ENCODE measurements around the gene SCML2. TPM values are rescaled to one million over a fixed set of nuclear protein-coding genes. Genes with fewer than 3 reads are reported as not detected.

SCML2 gene
- total RNA-seq: 0.88 and 1.4 TPM in 2 replicates

DNA sequence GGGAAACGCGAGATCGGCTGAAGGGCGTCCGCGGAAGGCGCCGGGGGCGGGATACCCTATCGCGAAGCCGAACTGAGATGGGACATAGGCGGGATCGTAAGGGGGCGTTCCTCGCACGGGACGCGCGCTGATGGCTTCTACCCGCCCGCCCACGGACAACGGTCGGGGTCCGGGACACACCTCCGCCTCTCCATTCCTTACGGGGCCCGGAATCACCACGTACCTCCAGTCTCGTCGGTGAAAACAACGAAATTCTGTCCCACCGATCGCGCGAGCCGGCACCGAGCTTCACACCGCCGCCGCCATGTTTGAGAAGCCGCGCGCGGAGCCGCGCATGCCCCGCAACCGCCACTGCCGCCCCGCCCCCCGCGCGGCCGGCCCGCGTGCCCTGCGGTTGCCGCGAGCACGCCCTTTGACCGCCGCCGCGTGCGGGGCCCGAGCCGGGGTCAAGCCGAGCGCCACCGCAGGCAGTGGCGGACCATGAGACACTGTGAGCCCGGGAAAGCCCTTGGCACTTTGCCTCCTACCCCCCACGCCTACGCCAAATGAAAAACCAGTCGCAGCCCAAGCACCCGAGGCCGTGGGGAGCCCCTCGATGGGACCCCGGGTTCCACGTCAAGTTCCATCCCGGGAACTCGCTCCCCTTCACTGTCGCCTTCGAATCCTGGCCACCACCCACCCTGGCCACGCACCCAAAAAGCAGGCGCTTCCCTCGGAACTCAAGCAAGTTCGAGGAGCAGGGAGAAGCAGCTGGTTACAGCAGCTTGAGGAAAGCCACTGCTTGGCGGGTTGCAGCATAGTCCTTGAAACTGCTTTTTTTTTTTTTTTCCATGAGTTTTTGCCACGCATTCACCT, at the start of gene SCML2:
SCML2 (minus strand) TSS at position 320 of the 855 bp plus-strand sequence. CDS start 20,617 bp downstream, outside the sequence.
- Histone ChIP-seq H3K9me3 (ENCODE audit: low read depth, low read length) (no peaks in the 10 kb centered on the region), H3K79me2 (ENCODE audit: insufficient read depth, low read length) (peaks cover 2% of the 10 kb centered on the region), H3K36me3 (ENCODE audit: insufficient read depth, low read length) (no peaks in the 10 kb centered on the region), H3K4me2 (ENCODE audit: insufficient read depth, low read length) (peak within 1 kb of the TSS; percentile 77), H3K27ac (ENCODE audit: low read depth, low read length) (no peak within 1 kb of the TSS), H3K4me3 (ENCODE audit: insufficient read depth, low read length) (peak within 1 kb of the TSS; percentile 72), H3K4me1 (ENCODE audit: insufficient read depth, low read length) (no peaks in the 10 kb centered on the region), H3K27me3 (ENCODE audit: insufficient read depth, low read length) (no peaks in the 10 kb centered on the region), H2AFZ (ENCODE audit: low read length) (peak within 1 kb of the TSS; percentile 87), H4K20me1 (ENCODE audit: insufficient read depth, low read length) (no peaks in the 10 kb centered on the region)
- DNase-seq (ENCODE audit: insufficient read length, low spot score, missing footprints): peak; percentile 81
- TF ChIP-seq, protein P1, sequence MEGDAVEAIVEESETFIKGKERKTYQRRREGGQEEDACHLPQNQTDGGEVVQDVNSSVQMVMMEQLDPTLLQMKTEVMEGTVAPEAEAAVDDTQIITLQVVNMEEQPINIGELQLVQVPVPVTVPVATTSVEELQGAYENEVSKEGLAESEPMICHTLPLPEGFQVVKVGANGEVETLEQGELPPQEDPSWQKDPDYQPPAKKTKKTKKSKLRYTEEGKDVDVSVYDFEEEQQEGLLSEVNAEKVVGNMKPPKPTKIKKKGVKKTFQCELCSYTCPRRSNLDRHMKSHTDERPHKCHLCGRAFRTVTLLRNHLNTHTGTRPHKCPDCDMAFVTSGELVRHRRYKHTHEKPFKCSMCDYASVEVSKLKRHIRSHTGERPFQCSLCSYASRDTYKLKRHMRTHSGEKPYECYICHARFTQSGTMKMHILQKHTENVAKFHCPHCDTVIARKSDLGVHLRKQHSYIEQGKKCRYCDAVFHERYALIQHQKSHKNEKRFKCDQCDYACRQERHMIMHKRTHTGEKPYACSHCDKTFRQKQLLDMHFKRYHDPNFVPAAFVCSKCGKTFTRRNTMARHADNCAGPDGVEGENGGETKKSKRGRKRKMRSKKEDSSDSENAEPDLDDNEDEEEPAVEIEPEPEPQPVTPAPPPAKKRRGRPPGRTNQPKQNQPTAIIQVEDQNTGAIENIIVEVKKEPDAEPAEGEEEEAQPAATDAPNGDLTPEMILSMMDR (IDR thresholded peaks at IDR 0.05; ENCODE audit: extremely low read depth, low read depth, low read length): no peak

DNA sequence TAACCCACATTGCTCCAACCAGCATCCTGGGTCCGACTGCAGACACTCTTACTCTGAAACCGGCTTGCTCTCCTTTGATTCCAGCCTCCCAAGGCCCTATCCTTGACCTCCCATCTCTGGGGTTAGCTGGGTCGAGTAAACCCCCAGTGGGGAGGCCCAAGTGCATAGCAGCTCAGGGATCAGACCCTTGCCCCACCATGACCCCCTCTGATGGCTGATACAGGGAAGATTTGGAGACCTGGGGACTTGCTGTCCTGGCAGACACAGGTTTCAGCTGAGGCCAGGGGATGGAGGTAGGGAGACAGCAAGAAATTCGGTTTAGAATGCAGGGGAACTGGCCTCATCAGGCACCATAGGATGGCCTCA, 47.3 kb upstream of the SCML2 start:
- H3K9me3 ChIP-seq (ENCODE audit: low read depth, low read length): no peaks in the 10 kb centered on the region
- no peak overlapping the region for H2AFZ ChIP-seq (ENCODE audit: low read length)
- no peaks in the 10 kb centered on the region for H4K20me1 ChIP-seq (ENCODE audit: insufficient read depth, low read length)
- H3K36me3 ChIP-seq (ENCODE audit: insufficient read depth, low read length): no peaks in the 10 kb centered on the region
- no peaks in the 10 kb centered on the region for H3K79me2 ChIP-seq (ENCODE audit: insufficient read depth, low read length)
- TF ChIP-seq, protein P1 (IDR thresholded peaks at IDR 0.05; ENCODE audit: extremely low read depth, low read depth, low read length): no peak
- H3K4me3 ChIP-seq (ENCODE audit: insufficient read depth, low read length): no peak overlapping the region
- H3K4me2 ChIP-seq (ENCODE audit: insufficient read depth, low read length): no peak overlapping the region
- H3K27me3 ChIP-seq (ENCODE audit: insufficient read depth, low read length): no peaks in the 10 kb centered on the region
- H3K4me1 ChIP-seq (ENCODE audit: insufficient read depth, low read length): no peaks in the 10 kb centered on the region
- H3K27ac ChIP-seq (ENCODE audit: low read depth, low read length): no peak overlapping the region
- DNase-seq (ENCODE audit: insufficient read length, low spot score, missing footprints): no peak

DNA sequence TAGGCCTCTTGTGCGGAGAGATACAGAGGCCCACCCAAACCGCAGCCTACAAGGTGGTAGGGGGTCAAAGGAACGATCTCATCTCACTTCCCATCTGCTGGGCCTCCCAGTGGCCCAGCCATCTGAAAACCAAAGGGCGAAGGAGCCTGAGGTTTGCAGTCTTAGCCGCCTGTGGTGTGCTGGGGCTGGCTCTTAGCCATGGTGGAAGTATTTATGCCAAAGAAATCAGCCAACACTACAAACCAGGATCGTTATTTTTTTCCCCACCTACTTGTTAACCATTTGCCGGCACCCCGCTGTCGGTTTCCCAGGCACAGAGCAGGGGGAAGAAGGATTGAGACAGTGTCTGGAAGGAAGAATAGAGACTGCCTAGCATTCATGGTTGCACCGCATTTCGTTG, 40.0 kb upstream of the SCML2 start:
- peak overlapping the region; percentile 13 for H3K4me3 ChIP-seq (ENCODE audit: insufficient read depth, low read length)
- DNase-seq (ENCODE audit: insufficient read length, low spot score, missing footprints): peak; percentile 69
- H3K27ac ChIP-seq (ENCODE audit: low read depth, low read length): no peak overlapping the region
- H2AFZ ChIP-seq (ENCODE audit: low read length): peak overlapping the region; percentile 63
- TF ChIP-seq, protein P1 (IDR thresholded peaks at IDR 0.05; ENCODE audit: extremely low read depth, low read depth, low read length): no peak
- peaks cover 3% of the 10 kb centered on the region for H3K4me1 ChIP-seq (ENCODE audit: insufficient read depth, low read length)
- H3K9me3 ChIP-seq (ENCODE audit: low read depth, low read length): no peaks in the 10 kb centered on the region
- no peaks in the 10 kb centered on the region for H3K79me2 ChIP-seq (ENCODE audit: insufficient read depth, low read length)
- no peaks in the 10 kb centered on the region for H4K20me1 ChIP-seq (ENCODE audit: insufficient read depth, low read length)
- no peaks in the 10 kb centered on the region for H3K36me3 ChIP-seq (ENCODE audit: insufficient read depth, low read length)
- H3K27me3 ChIP-seq (ENCODE audit: insufficient read depth, low read length): no peaks in the 10 kb centered on the region
- H3K4me2 ChIP-seq (ENCODE audit: insufficient read depth, low read length): peak overlapping the region; percentile 59

DNA sequence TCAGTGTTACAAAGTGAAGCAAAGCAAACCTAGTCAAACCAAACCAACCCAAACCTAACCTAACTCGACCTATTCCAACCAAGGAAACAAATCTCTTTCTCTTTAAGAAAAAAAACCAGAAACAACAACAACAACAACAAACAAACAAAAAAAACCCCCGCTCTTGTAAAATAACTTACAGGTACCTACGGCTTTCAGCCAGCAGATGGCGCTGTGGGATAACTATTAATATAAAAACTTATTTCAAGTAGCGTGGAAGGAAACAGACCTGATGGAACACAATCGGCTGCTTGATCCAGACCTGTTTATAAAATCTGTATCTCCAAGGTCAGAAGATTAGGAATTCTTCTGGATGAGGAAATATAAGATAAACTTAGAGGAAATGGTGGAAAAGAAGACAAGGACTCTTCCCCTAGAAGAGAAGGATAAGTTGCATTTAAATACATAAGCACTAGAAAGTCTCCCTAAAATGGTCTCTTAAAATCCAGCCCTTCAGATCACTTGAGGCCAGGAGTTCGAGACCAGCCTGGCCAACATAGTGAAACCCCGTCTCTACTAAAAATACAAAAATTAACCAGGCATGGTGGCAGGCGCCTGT, 36.6 kb upstream of the SCML2 start:
- H3K9me3 ChIP-seq (ENCODE audit: low read depth, low read length): no peaks in the 10 kb centered on the region
- TF ChIP-seq, protein P1 (IDR thresholded peaks at IDR 0.05; ENCODE audit: extremely low read depth, low read depth, low read length): peak; percentile 74
- no peak overlapping the region for H2AFZ ChIP-seq (ENCODE audit: low read length)
- no peak overlapping the region for H3K4me2 ChIP-seq (ENCODE audit: insufficient read depth, low read length)
- DNase-seq (ENCODE audit: insufficient read length, low spot score, missing footprints): peak; percentile 69
- peaks cover 3% of the 10 kb centered on the region for H3K4me1 ChIP-seq (ENCODE audit: insufficient read depth, low read length)
- no peaks in the 10 kb centered on the region for H3K79me2 ChIP-seq (ENCODE audit: insufficient read depth, low read length)
- no peaks in the 10 kb centered on the region for H4K20me1 ChIP-seq (ENCODE audit: insufficient read depth, low read length)
- H3K36me3 ChIP-seq (ENCODE audit: insufficient read depth, low read length): no peaks in the 10 kb centered on the region
- no peak overlapping the region for H3K4me3 ChIP-seq (ENCODE audit: insufficient read depth, low read length)
- no peaks in the 10 kb centered on the region for H3K27me3 ChIP-seq (ENCODE audit: insufficient read depth, low read length)
- H3K27ac ChIP-seq (ENCODE audit: low read depth, low read length): no peak overlapping the region

Measured in osteoblast (primary cell).